ENCODE data around the gene LRRC26. TPM values are rescaled to one million over a fixed set of nuclear protein-coding genes. Genes with fewer than 3 reads are reported as not detected.

LRRC26 gene
- total RNA-seq, 1 experiment from 2014 or later: 2.4 TPM

GRCh38 chr9:137150617-137151457 is 19.0 kb downstream of the LRRC26 start:
- no peaks in the 10 kb centered on the region for H3K79me2 ChIP-seq (ENCODE audit: insufficient read depth, low read length)
- ChIA-PET CTCF (interaction anchor here (0.7 to 2.7 kb wide), 17 partner anchors 11 to 1220 kb away, joined by 3 to 15 read pairs (median 6); partner anchors contain the start of genes ANAPC2, MAN1B1, RNF224 and SSNA1), RAD21 (ENCODE audit: low non-redundant PET in 1 of 2, low total read pairs in 2 of 2, uncharacterized antibody in 2 of 2, unreplicated experiment in 2 of 2) (interaction anchor here (0.6 to 1.2 kb wide), 7 partner anchors 11 to 279 kb away, joined by 3 to 11 read pairs (median 7); partner anchors contain the start of genes ANAPC2 (in 1 of the 2) and SSNA1 (in 1 of the 2)), POLR2A (interaction anchor here (0.6 to 3.1 kb wide), 19 partner anchors 11 to 906 kb away, joined by 3 to 20 read pairs (median 3); partner anchors contain the start of genes ANAPC2, LRRC26, NRARP and SSNA1)
- H2AFZ ChIP-seq (ENCODE audit: low read depth, low read length, poor library complexity, severe bottlenecking): no peak overlapping the region
- peak overlapping the region; percentile 47; the same call in 1 of the 2 replicates for H3K27ac ChIP-seq (ENCODE audit: low read depth, low read length)
- intact Hi-C loops (cut with micrococcal nuclease): no loop called here
- peaks cover 12 to 22% of the 10 kb centered on the region in 2 experiments for H3K4me1 ChIP-seq (ENCODE audit: control insufficient read depth in 1 of 2, insufficient read depth in 2 of 2, low read length in 2 of 2)
- ATAC-seq: peak; percentile 75
- no peaks in the 10 kb centered on the region for H3K27me3 ChIP-seq (ENCODE audit: insufficient read depth, low read length)
- no peak overlapping the region for H3K4me3 ChIP-seq (replicated peaks in 1 of 2; ENCODE audit: low read depth in 1 of 2, low read length in 2 of 2)
- H3K9me2 ChIP-seq (ENCODE audit: insufficient read depth): no peaks in the 10 kb centered on the region
- H3K4me2 ChIP-seq (ENCODE audit: low read length): 0 out of 2 replicates have a peak overlapping the region, but pooled peaks have one; percentile 27
- H3K9ac ChIP-seq (ENCODE audit: low read length): peak overlapping the region; percentile 30
- no TSS peak for BruUV-seq (replicated peaks)
- no peaks in the 10 kb centered on the region for H4K20me1 ChIP-seq (ENCODE audit: insufficient read depth)
- H3K9me3 ChIP-seq (ENCODE audit: control insufficient read depth in 1 of 2, insufficient read depth in 1 of 2, low read depth in 1 of 2, low read length in 2 of 2): no peaks in the 10 kb centered on the region; a peak in 1 of 4 replicates
- peak; percentile 79 for DNase-seq (ENCODE audit: low read depth, low spot score)
- no peaks in the 10 kb centered on the region for H3K36me3 ChIP-seq (ENCODE audit: control insufficient read depth in 1 of 2, insufficient read depth in 2 of 2, low read length in 2 of 2)
- TF ChIP-seq ATF3 (IDR thresholded peaks at IDR 0.05) (no peak), RAD21 (IDR thresholded peaks at IDR 0.05; ENCODE audit: low read depth) (no peak), EZH2 (IDR thresholded peaks at IDR 0.05) (no peak)

GRCh38 chr9:137149942-137150616 is 19.8 kb downstream of the LRRC26 start:
- peaks cover 12 to 22% of the 10 kb centered on the region in 2 experiments for H3K4me1 ChIP-seq (ENCODE audit: control insufficient read depth in 1 of 2, insufficient read depth in 2 of 2, low read length in 2 of 2)
- H3K4me2 ChIP-seq (ENCODE audit: low read length): peak overlapping the region; percentile 63
- no peaks in the 10 kb centered on the region for H3K79me2 ChIP-seq (ENCODE audit: insufficient read depth, low read length)
- H3K9me2 ChIP-seq (ENCODE audit: insufficient read depth): no peaks in the 10 kb centered on the region
- intact Hi-C loops (cut with micrococcal nuclease): no loop called here
- POLR2A ChIA-PET: interaction anchor here (0.6 to 3.1 kb wide), 15 partner anchors 11 to 905 kb away, joined by 3 to 20 read pairs (median 4); partner anchors contain the start of genes ANAPC2, LRRC26, SSNA1 and TUBB4B
- no peaks in the 10 kb centered on the region; a peak in 1 of 4 replicates for H3K9me3 ChIP-seq (ENCODE audit: control insufficient read depth in 1 of 2, insufficient read depth in 1 of 2, low read depth in 1 of 2, low read length in 2 of 2)
- H3K27ac ChIP-seq (ENCODE audit: low read depth, low read length): peak overlapping the region; percentile 47
- H3K9ac ChIP-seq (ENCODE audit: low read length): peak overlapping the region; percentile 50
- BruUV-seq (replicated peaks): no TSS peak
- no peaks in the 10 kb centered on the region for H3K36me3 ChIP-seq (ENCODE audit: control insufficient read depth in 1 of 2, insufficient read depth in 2 of 2, low read length in 2 of 2)
- TF ChIP-seq ELF1 (IDR thresholded peaks at IDR 0.05; ENCODE audit: borderline replicate concordance, low read depth) (no peak), SIN3A (IDR thresholded peaks at IDR 0.05; ENCODE audit: low read depth) (no peak), YY1 (IDR thresholded peaks at IDR 0.05; ENCODE audit: extremely low read depth, insufficient replicate concordance, low read depth, low read length) (no peak), JUND (IDR thresholded peaks at IDR 0.05) (no peak), EZH2 (IDR thresholded peaks at IDR 0.05) (no peak), ZNF274 (IDR thresholded peaks at IDR 0.05; ENCODE audit: low read depth, low read length) (no peak), ZFX (IDR thresholded peaks at IDR 0.05) (no peak), POLR2A (IDR thresholded peaks at IDR 0.05; ENCODE audit: borderline replicate concordance, extremely low read depth, insufficient read depth, insufficient read length) (no peak), ZBTB33 (IDR thresholded peaks at IDR 0.05; ENCODE audit: extremely low read depth, insufficient replicate concordance, low read length) (no peak)
- peak; percentile 81 for DNase-seq (ENCODE audit: low read depth, low spot score)
- no peaks in the 10 kb centered on the region for H3K27me3 ChIP-seq (ENCODE audit: insufficient read depth, low read length)
- H4K20me1 ChIP-seq (ENCODE audit: insufficient read depth): no peaks in the 10 kb centered on the region
- RAD21 ChIA-PET (ENCODE audit: low non-redundant PET in 1 of 2, low total read pairs in 2 of 2, uncharacterized antibody in 2 of 2, unreplicated experiment in 2 of 2): interaction anchor here in 1 of 2 experiments (1.0 to 1.2 kb wide), 2 partner anchors 12 to 121 kb away, joined by 3 read pairs; no protein-coding TSS in a partner anchor
- CTCF ChIA-PET: interaction anchor here (0.7 to 2.7 kb wide), 14 partner anchors 11 to 1219 kb away, joined by 3 to 15 read pairs (median 8); partner anchors contain the start of genes ANAPC2, MAN1B1, RNF224 and SSNA1
- no peak overlapping the region; a peak in 1 of 4 replicates for H3K4me3 ChIP-seq (replicated peaks in 1 of 2; ENCODE audit: low read depth in 1 of 2, low read length in 2 of 2)
- ATAC-seq: peak; percentile 62
- H2AFZ ChIP-seq (ENCODE audit: low read depth, low read length, poor library complexity, severe bottlenecking): no peak overlapping the region

Measured in HCT116 (cell line).